HepG2 (cell line): Measurements from ENCODE around the gene DSCAM. TPM values are rescaled to one million over a fixed set of nuclear protein-coding genes. Genes with fewer than 3 reads are reported as not detected.

Source experiments
- ATAC-seq: fragments of 200-7000 bp; cut with Tn5 transposase; 3 replicates; pipeline ENCODE4 v1.9.1; 2020; ENCODE audit warnings: mild to moderate bottlenecking, moderate library complexity
- BruUV-seq: library from RNA; stranded (reverse); fragments of 400-500 nt; replicated peaks from 2 replicates; lab custom pipeline; 2021; lab: Mats Ljungman, UMichigan
- CTCF ChIA-PET: fragments of 300-600 bp; formaldehyde crosslinking; extraction: SDS; loops from one replicate; lab custom pipeline; 2021; ENCODE audit warnings: low total read pairs, inconsistent platforms, low intra/inter-chr PET ratio; lab: Yijun Ruan, JAX
- POLR2A ChIA-PET: fragments of 350-600 bp; sonication (Branson Sonifier 250); formaldehyde crosslinking; loops from one replicate; lab custom pipeline; 2020; ENCODE audit warnings: antibody characterized with exemption, inconsistent platforms; lab: Yijun Ruan, JAX
- DNase-seq: peaks from one replicate; pipeline ENCODE4 v3.0.0-alpha.2; 2015; ENCODE audit warnings: low spot score
- FAIRE-seq: peaks from 3 replicates; lab custom pipeline; 2011; peaks lifted over from hg19 to GRCh38; lab: Jason Lieb, UNC
- H2AFZ ChIP-seq: one replicate; pipeline ENCODE4 v1.6.1; 2011; ENCODE audit warnings: low read length, inconsistent platforms
- H3K27ac ChIP-seq: fragments of 300-600 bp; 3 replicates; pipeline ENCODE4 v1.8.0; 2011; ENCODE audit warnings: mixed run types, mild to moderate bottlenecking, mixed read lengths, low read length, inconsistent platforms; ENCODE audit not compliant: insufficient read depth; ENCODE audit errors: extremely low read length
- H3K27me3 ChIP-seq, 2 experiments: fragments of 200-600 bp in 1 of 2; 2 replicates in 1 of 2; 3 replicates in 1 of 2; pipeline versions ENCODE4 v1.6.0 to v1.8.0; 2011; ENCODE audit warnings: low read length in 2 of 2, mild to moderate bottlenecking in 2 of 2, moderate library complexity in 2 of 2, inconsistent platforms in 1 of 2; ENCODE audit not compliant: insufficient read depth in 2 of 2, control insufficient read depth in 1 of 2
- H3K36me3 ChIP-seq, 2 experiments: fragments of 200-600 bp in 1 of 2; replicated peaks in 1 of 2; 2 replicates in 1 of 2; 3 replicates in 1 of 2; pipeline versions ENCODE4 v1.5.1 to v1.8.0; 2011; ENCODE audit warnings: low read length in 2 of 2, inconsistent platforms in 1 of 2; ENCODE audit not compliant: insufficient read depth in 2 of 2, control insufficient read depth in 1 of 2
- H3K4me1 ChIP-seq: 2 replicates; pipeline ENCODE4 v1.5.1; 2012; ENCODE audit warnings: low read length, inconsistent platforms; ENCODE audit not compliant: insufficient read depth
- H3K4me2 ChIP-seq: 2 replicates; pipeline ENCODE4 v1.6.0; 2011; ENCODE audit warnings: low read depth, low read length, inconsistent platforms
- H3K4me3 ChIP-seq, 3 experiments: fragments of 200-600 bp in 1 of 3; sonication (generic), shearing (Covaris generic) in 1 of 3; replicated peaks in 1 of 3; 2 replicates each; pipeline ENCODE4 v1.5.1; 2011 to 2016; ENCODE audit warnings: low read length in 3 of 3, inconsistent platforms in 2 of 3, low read depth in 2 of 3, mild to moderate bottlenecking in 2 of 3, control low read depth in 1 of 3, mixed read lengths in 1 of 3; ENCODE audit not compliant: insufficient read depth in 1 of 3
- H3K79me2 ChIP-seq: one replicate; pipeline ENCODE4 v1.6.1; 2011; ENCODE audit warnings: low read length, inconsistent platforms; ENCODE audit not compliant: insufficient read depth
- H3K9ac ChIP-seq: 2 replicates; pipeline ENCODE4 v1.6.0; 2011; ENCODE audit warnings: mild to moderate bottlenecking, low read depth, low read length, inconsistent platforms; ENCODE audit not compliant: insufficient read depth
- H3K9me3 ChIP-seq: 2 replicates; pipeline ENCODE4 v1.5.1; 2012; ENCODE audit warnings: mild to moderate bottlenecking, low read length
- H4K20me1 ChIP-seq: 2 replicates; pipeline ENCODE4 v1.6.0; 2011; ENCODE audit warnings: inconsistent platforms, mild to moderate bottlenecking, low read length, moderate library complexity; ENCODE audit not compliant: insufficient read depth
- ARNT2 ChIP-seq: sonication (generic); formaldehyde crosslinking; IDR thresholded peaks from 2 replicates; pipeline ENCODE4 v1.8.0; 2022; ENCODE audit warnings: mild to moderate bottlenecking, low read depth, missing genetic modification reagents, moderate library complexity
- ATF7 ChIP-seq, 2 experiments: fragments of 450-650 bp in 1 of 2; sonication (generic) in 1 of 2; formaldehyde crosslinking in 1 of 2; IDR thresholded peaks; 2 replicates each; pipeline versions ENCODE4 v1.4.0 to v1.6.1; 2016 to 2020; ENCODE audit warnings: antibody characterized with exemption in 1 of 2, mild to moderate bottlenecking in 1 of 2, missing genetic modification reagents in 1 of 2
- CENPX ChIP-seq: sonication (generic); formaldehyde crosslinking; IDR thresholded peaks from 2 replicates; pipeline ENCODE4 v1.9.0; 2021; ENCODE audit warnings: mild to moderate bottlenecking, missing genetic modification reagents, moderate library complexity
- DR1 ChIP-seq: sonication (generic); formaldehyde crosslinking; IDR thresholded peaks from 2 replicates; pipeline ENCODE4 v1.8.0; 2021; ENCODE audit warnings: mild to moderate bottlenecking, missing genetic modification reagents, inconsistent platforms
- EP300 ChIP-seq, 3 experiments: sonication (generic) in 1 of 3; formaldehyde crosslinking in 1 of 3; IDR thresholded peaks; 2 replicates each; pipeline versions ENCODE4 v1.5.1 to v1.6.1; 2011 to 2020; ENCODE audit warnings: low read depth in 2 of 3, low read length in 2 of 3, borderline replicate concordance in 1 of 3, improper control_type of control experiment in 1 of 3, mild to moderate bottlenecking in 1 of 3, missing genetic modification reagents in 1 of 3, moderate library complexity in 1 of 3
- HES4 ChIP-seq: sonication (generic); formaldehyde crosslinking; IDR thresholded peaks from 2 replicates; pipeline ENCODE4 v1.9.0; 2021; ENCODE audit warnings: mild to moderate bottlenecking, missing genetic modification reagents, borderline replicate concordance
- NR2F1 ChIP-seq, 2 experiments: fragments of 450-650 bp in 1 of 2; formaldehyde crosslinking in 1 of 2; IDR thresholded peaks; 2 replicates each; pipeline versions ENCODE4 v1.5.0 to v1.6.1; 2016 to 2020; ENCODE audit warnings: mild to moderate bottlenecking in 1 of 2, missing compliant biosample characterization in 1 of 2, missing genetic modification reagents in 1 of 2, moderate library complexity in 1 of 2
- RFX5 ChIP-seq: IDR thresholded peaks from 2 replicates; pipeline ENCODE4 v1.6.1; 2011; ENCODE audit warnings: low read depth, low read length, improper control_type of control experiment
- SALL1 ChIP-seq: sonication (generic); formaldehyde crosslinking; IDR thresholded peaks from 2 replicates; pipeline ENCODE4 v1.8.0; 2022; ENCODE audit warnings: mild to moderate bottlenecking, missing genetic modification reagents
- SATB2 ChIP-seq: sonication (generic); formaldehyde crosslinking; IDR thresholded peaks from 2 replicates; pipeline ENCODE4 v1.5.0; 2020; ENCODE audit warnings: missing genetic modification reagents
- SKIL ChIP-seq: sonication (generic); formaldehyde crosslinking; IDR thresholded peaks from 2 replicates; pipeline ENCODE4 v1.8.0; 2022; ENCODE audit warnings: missing genetic modification reagents, mild to moderate bottlenecking, moderate library complexity, borderline replicate concordance
- SMARCC2 ChIP-seq: fragments of 450-650 bp; IDR thresholded peaks from 2 replicates; pipeline ENCODE4 v1.6.1; 2017; ENCODE audit warnings: antibody characterized with exemption, mild to moderate bottlenecking
- SNRNP70 ChIP-seq: fragments of 200-400 bp; formaldehyde crosslinking; IDR thresholded peaks from 2 replicates; pipeline ENCODE4 v1.6.1; 2017; ENCODE audit warnings: mild to moderate bottlenecking, low read depth, low read length, moderate library complexity
- TBL1XR1 ChIP-seq: fragments of 150-350 bp; IDR thresholded peaks from 2 replicates; pipeline ENCODE4 v1.6.1; 2014; ENCODE audit warnings: borderline replicate concordance, low read length; ENCODE audit not compliant: partially characterized antibody
- THYN1 ChIP-seq: sonication (generic); formaldehyde crosslinking; IDR thresholded peaks from 2 replicates; pipeline ENCODE4 v1.8.1; 2023; ENCODE audit warnings: low read depth, mild to moderate bottlenecking, moderate library complexity, missing genetic modification reagents, borderline replicate concordance
- ZEB1 ChIP-seq: IDR thresholded peaks from 2 replicates; pipeline ENCODE4 v1.6.1; 2012; ENCODE audit warnings: mild to moderate bottlenecking, low read depth, inconsistent platforms; ENCODE audit not compliant: insufficient replicate concordance
- ZNF530 ChIP-seq: sonication (generic); formaldehyde crosslinking; IDR thresholded peaks from 2 replicates; pipeline ENCODE4 v1.5.0; 2020; ENCODE audit warnings: low read depth, mild to moderate bottlenecking, missing genetic modification reagents
- WGBS: methylation state at CpG from one replicate; pipeline ENCODE4 v1.1.6; 2017; ENCODE audit warnings: low lambda C conversion rate; 5-methylcytosine and 5-hydroxymethylcytosine counted together
- in situ Hi-C: cut with HindIII; loops from 2 replicates; pipeline ENCODE4 v1.10.0; 2017; ENCODE audit warnings: low pct_unique_long_range_greater_than_20kb; ENCODE audit not compliant: extremely low pct_ligation_motif_present
- intact Hi-C: fragments of 100-400 bp; cut with micrococcal nuclease; formaldehyde crosslinking; loops from one replicate; pipeline ENCODE4 v1.10.0; 2022; ENCODE audit not compliant: unreplicated experiment
- polyA plus RNA-seq, 8 experiments: library from polyadenylated mRNA; depleted of rRNA in 3 of 8; stranded (reverse) in 7 of 8; unstranded in 1 of 8; fragments of >200 nt; fragmentation: Illumina TruSeq in 4 of 8; extraction: Trizol in 4 of 8; gene quantifications; 2 replicates each; pipeline versions ENCODE4 v1.2.1 to v1.2.3, GENCODE V29; 2011 to 2016; ENCODE audit warnings: low read depth in 4 of 8, missing spikeins in 1 of 8, mixed read lengths in 1 of 8; ENCODE audit not compliant: insufficient read depth in 1 of 8
- total RNA-seq, 5 experiments: library from RNA; depleted of rRNA; stranded (reverse); fragments of >200 nt; fragmentation: Illumina TruSeq; extraction: Trizol; gene quantifications; 2 replicates each; pipeline ENCODE4 v1.2.3, GENCODE V29; 2016; ENCODE audit warnings: low read depth in 1 of 5
- TF ChIP-seq, protein P1 (sequence below): sonication (generic); formaldehyde crosslinking; conservative IDR thresholded peaks from 2 replicates; pipeline ENCODE4 v1.4.0; 2020; ENCODE audit warnings: missing genetic modification reagents
- TF ChIP-seq, protein P2 (sequence below): sonication (generic); formaldehyde crosslinking; conservative IDR thresholded peaks from 2 replicates; pipeline ENCODE4 v1.8.1; 2023; ENCODE audit warnings: missing genetic modification reagents

DSCAM gene
- total and polyA plus RNA-seq, 2 of the 13 experiments (the other 11 are each of a cell fraction or from before 2014, with no cell fraction given) = not detected

DNA sequence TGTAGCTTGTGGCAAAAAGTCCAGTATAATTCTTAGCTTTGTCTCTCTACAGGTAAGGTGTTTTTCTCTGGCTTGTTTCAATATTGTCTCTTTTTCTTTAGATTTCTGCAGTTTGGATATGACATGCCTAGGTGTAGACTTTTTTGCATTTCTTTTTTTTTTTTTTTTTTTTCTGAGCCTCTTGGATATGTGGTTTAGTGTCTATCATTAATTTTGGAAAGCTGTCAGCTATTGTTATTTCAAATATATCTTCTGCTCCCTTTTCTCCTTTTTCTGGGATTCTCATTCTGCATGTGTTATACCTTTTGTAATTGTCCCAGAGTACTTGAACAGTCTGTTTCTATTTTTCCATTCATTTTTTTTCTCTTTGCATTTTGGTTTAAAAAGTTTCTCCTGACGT lies 243.2 kb downstream of the DSCAM start:
- no peak for FAIRE-seq
- peaks cover 92% of the 10 kb centered on the region for H3K9me3 ChIP-seq
- BruUV-seq = no TSS peak

More for the DNA sequence above, 243.2 kb downstream of the DSCAM start:
- ChIA-PET POLR2A (no interaction called here), CTCF (no interaction called here)
- Histone ChIP-seq H3K27ac (no peak overlapping the region), H3K4me3 (no peak overlapping the region), H3K79me2 (no peaks in the 10 kb centered on the region), H3K4me1 (no peaks in the 10 kb centered on the region), H2AFZ (no peak overlapping the region), H3K27me3 (no peaks in the 10 kb centered on the region), H3K9ac (no peak overlapping the region), H3K36me3 (no peaks in the 10 kb centered on the region), H3K4me2 (no peak overlapping the region), H4K20me1 (no peaks in the 10 kb centered on the region)
- intact Hi-C loops = no loop called here
- WGBS = 0% methylated on average over 1 of the region's 1 CpG
- DNase-seq (no peak), ATAC-seq (no peak)
- TF ChIP-seq SMARCC2 (no peak), SKIL (CRISPR knock-in tag) (no peak), NR2F1 (CRISPR knock-in tag; IDR thresholded peaks at IDR 0.05) (no peak), THYN1 (no peak), RFX5 (no peak), ZNF530 (CRISPR knock-in tag) (no peak), DR1 (CRISPR knock-in tag) (no peak), ZEB1 (no peak), SALL1 (CRISPR knock-in tag) (no peak), TBL1XR1 (no peak), SATB2 (CRISPR knock-in tag) (no peak), CENPX (no peak), EP300 (IDR thresholded peaks at IDR 0.05; ENCODE audit: low read depth in 2 of 2, low read length in 2 of 2) (no peak), EP300 (CRISPR knock-in tag; IDR thresholded peaks at IDR 0.05; ENCODE audit: borderline replicate concordance) (no peak), ATF7 (IDR thresholded peaks at IDR 0.05) (no peak), ATF7 (CRISPR knock-in tag; IDR thresholded peaks at IDR 0.05) (no peak), ARNT2 (CRISPR knock-in tag) (no peak), SNRNP70 (no peak), HES4 (CRISPR knock-in tag) (no peak)
- TF ChIP-seq, protein P1, sequence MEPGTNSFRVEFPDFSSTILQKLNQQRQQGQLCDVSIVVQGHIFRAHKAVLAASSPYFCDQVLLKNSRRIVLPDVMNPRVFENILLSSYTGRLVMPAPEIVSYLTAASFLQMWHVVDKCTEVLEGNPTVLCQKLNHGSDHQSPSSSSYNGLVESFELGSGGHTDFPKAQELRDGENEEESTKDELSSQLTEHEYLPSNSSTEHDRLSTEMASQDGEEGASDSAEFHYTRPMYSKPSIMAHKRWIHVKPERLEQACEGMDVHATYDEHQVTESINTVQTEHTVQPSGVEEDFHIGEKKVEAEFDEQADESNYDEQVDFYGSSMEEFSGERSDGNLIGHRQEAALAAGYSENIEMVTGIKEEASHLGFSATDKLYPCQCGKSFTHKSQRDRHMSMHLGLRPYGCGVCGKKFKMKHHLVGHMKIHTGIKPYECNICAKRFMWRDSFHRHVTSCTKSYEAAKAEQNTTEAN (CRISPR knock-in tag) = no peak
- TF ChIP-seq, protein P2, sequence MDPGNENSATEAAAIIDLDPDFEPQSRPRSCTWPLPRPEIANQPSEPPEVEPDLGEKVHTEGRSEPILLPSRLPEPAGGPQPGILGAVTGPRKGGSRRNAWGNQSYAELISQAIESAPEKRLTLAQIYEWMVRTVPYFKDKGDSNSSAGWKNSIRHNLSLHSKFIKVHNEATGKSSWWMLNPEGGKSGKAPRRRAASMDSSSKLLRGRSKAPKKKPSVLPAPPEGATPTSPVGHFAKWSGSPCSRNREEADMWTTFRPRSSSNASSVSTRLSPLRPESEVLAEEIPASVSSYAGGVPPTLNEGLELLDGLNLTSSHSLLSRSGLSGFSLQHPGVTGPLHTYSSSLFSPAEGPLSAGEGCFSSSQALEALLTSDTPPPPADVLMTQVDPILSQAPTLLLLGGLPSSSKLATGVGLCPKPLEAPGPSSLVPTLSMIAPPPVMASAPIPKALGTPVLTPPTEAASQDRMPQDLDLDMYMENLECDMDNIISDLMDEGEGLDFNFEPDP (CRISPR knock-in tag) = no peak
- TF ChIP-seq, all 625 proteins: peak for 0
- in situ Hi-C loops = no loop called here
